ENCODE measurements around the gene IGFBP1.

GRCh38 chr7:45891462-45892402 lies 3.4 kb downstream of the IGFBP1 start:
- TF ChIP-seq CTCF (IDR thresholded peaks at IDR 0.05 in 2 of 3, conservative IDR thresholded peaks at IDR 0.05 in 1 of 3; ENCODE audit: insufficient read depth in 2 of 3, low read depth in 1 of 3, low read length in 3 of 3) = no peak
- no peak for TF ChIP-seq NFE2L1 (tag; IDR thresholded peaks at IDR 0.05; ENCODE audit: borderline replicate concordance, low read depth)
- TF ChIP-seq ATF7 (IDR thresholded peaks at IDR 0.05) = no peak
- no peak for TF ChIP-seq SRF (CRISPR knock-in tag; IDR thresholded peaks at IDR 0.05)
- no peak for TF ChIP-seq POLR2A (conservative IDR thresholded peaks at IDR 0.05)
- TF ChIP-seq BCLAF1 (IDR thresholded peaks at IDR 0.05; ENCODE audit: borderline replicate concordance in 1 of 2, control insufficient read depth in 1 of 2, low read depth in 2 of 2, low read length in 1 of 2) = no peak
- TF ChIP-seq FOSL1 (tag; conservative IDR thresholded peaks at IDR 0.05) = no peak
- TF ChIP-seq NR1H2 (CRISPR knock-in tag; IDR thresholded peaks at IDR 0.05) = no peak
- TF ChIP-seq ZNF232 (CRISPR knock-in tag; IDR thresholded peaks at IDR 0.05) = no peak
- no peak for TF ChIP-seq NFYB (IDR thresholded peaks at IDR 0.05; ENCODE audit: extremely low read depth, insufficient read length)
- no peak for TF ChIP-seq MCM3 (IDR thresholded peaks at IDR 0.05)
- TF ChIP-seq MTA2 (IDR thresholded peaks at IDR 0.05; ENCODE audit: low read depth) = no peak
- no peak for TF ChIP-seq ZFP30 (CRISPR knock-in tag; IDR thresholded peaks at IDR 0.05; ENCODE audit: borderline replicate concordance)
- TF ChIP-seq RNF219 (CRISPR knock-in tag; IDR thresholded peaks at IDR 0.05) = no peak

Data from K562 (cell line).